ENCODE data around the gene ZMIZ2. TPM values are rescaled to one million over a fixed set of nuclear protein-coding genes. Genes with fewer than 3 reads are reported as not detected.

Gene ZMIZ2
- total and polyA plus RNA-seq, 2 of the 8 experiments (the other 6 are each of a cell fraction or from before 2014, with no cell fraction given) = 24.4 to 66.4 TPM

- Histone ChIP-seq H2BK5ac (ENCODE audit: low read depth, low read length) (no peak overlapping the region), H3K27ac (ENCODE audit: low read depth, low read length) (no peak overlapping the region), H4K91ac (replicated peaks; ENCODE audit: insufficient read length, low read length) (no peak overlapping the region), H3K14ac (ENCODE audit: insufficient read length) (no peak overlapping the region), H4K5ac (ENCODE audit: insufficient read length, low read depth, low read length) (no peak overlapping the region), H2BK12ac (ENCODE audit: low read depth, low read length) (no peak overlapping the region), H3K18ac (ENCODE audit: extremely low read depth, low read length) (no peak overlapping the region), H3K56ac (replicated peaks; ENCODE audit: insufficient read length, low read depth, low read length) (no peak overlapping the region), H3K4me3 (ENCODE audit: extremely low read depth in 1 of 4, insufficient read depth in 2 of 4, low read depth in 3 of 4, low read length in 4 of 4) (no peak overlapping the region), H3K4me2 (ENCODE audit: insufficient read depth in 1 of 2, low read depth in 2 of 2, low read length in 2 of 2) (no peak overlapping the region), H2AFZ (ENCODE audit: low read length) (no peak overlapping the region), H2BK120ac (replicated peaks; ENCODE audit: low read depth, low read length) (no peak overlapping the region), H3K9ac (replicated peaks in 1 of 4; ENCODE audit: extremely low read depth in 1 of 4, low read depth in 3 of 4, low read length in 3 of 4) (no peak overlapping the region), H3K4me1 (replicated peaks in 1 of 4; ENCODE audit: control insufficient read depth in 3 of 4, insufficient read depth in 4 of 4, low read length in 3 of 4) (no peaks in the 10 kb centered on the region), H3K27me3 (replicated peaks in 1 of 4; ENCODE audit: control insufficient read depth in 3 of 4, extremely low read depth in 1 of 4, insufficient read depth in 3 of 4, low read length in 3 of 4) (no peaks in the 10 kb centered on the region), H3K79me2 (ENCODE audit: control insufficient read depth in 1 of 2, insufficient read depth in 2 of 2, low read length in 2 of 2) (no peaks in the 10 kb centered on the region), H2AK5ac (ENCODE audit: low read depth, low read length) (no peak overlapping the region), H3K9me3 (ENCODE audit: insufficient read depth in 2 of 2, low read depth in 1 of 2, low read length in 1 of 2) (peaks cover 0 to 10% of the 10 kb centered on the region in 2 experiments; a peak in 1 of 4 replicates), H2BK15ac (ENCODE audit: low read length) (no peak overlapping the region), H3K23me2 (ENCODE audit: low read depth, low read length) (no peaks in the 10 kb centered on the region), H3K23ac (ENCODE audit: insufficient read length) (no peak overlapping the region), H4K20me1 (replicated peaks in 1 of 2; ENCODE audit: control insufficient read depth in 1 of 2, insufficient read depth in 2 of 2, low read length in 2 of 2) (no peaks in the 10 kb centered on the region), H3K79me1 (ENCODE audit: low read depth, low read length) (no peaks in the 10 kb centered on the region), H4K8ac (ENCODE audit: extremely low read depth, insufficient read depth, low read length) (no peak overlapping the region), H2BK20ac (ENCODE audit: low read length) (no peak overlapping the region), H3K36me3 (ENCODE audit: control insufficient read depth in 2 of 4, insufficient read depth in 4 of 4, low read length in 3 of 4) (no peaks in the 10 kb centered on the region), H3K4ac (replicated peaks; ENCODE audit: insufficient read length, low read depth, low read length) (no peak overlapping the region)
- no peak for TF ChIP-seq EP300 (IDR thresholded peaks at IDR 0.05; ENCODE audit: borderline replicate concordance in 1 of 2, low read depth in 2 of 2, low read length in 2 of 2)
- TF ChIP-seq TAF7 (optimal IDR thresholded peaks at IDR 0.05; ENCODE audit: borderline replicate concordance, low read depth, low read length) = no peak
- no peak for TF ChIP-seq POU5F1 (IDR thresholded peaks at IDR 0.05; ENCODE audit: low read depth, low read length)
- DNase-seq (ENCODE audit: low read depth in 1 of 2, low spot score in 2 of 2) = no peak
- no peak for FAIRE-seq
- 98% methylated on average over 3 of the region's 3 CpGs; no CpG with 5 or more reads in 1 of the 2 experiments for WGBS, 2 experiments (ENCODE audit: extremely low coverage in 1 of 2, insufficient coverage in 1 of 2, insufficient read length in 1 of 2, insufficient replicate concordance in 2 of 2, low coverage in 1 of 2, low lambda C conversion rate in 2 of 2, missing lambda C conversion rate in 1 of 2)
- ChIA-PET CTCF (ENCODE audit: partially characterized antibody) (interaction anchor here (1.0 kb wide), 1 partner anchor 64 kb away, joined by 3 read pairs; no protein-coding TSS in a partner anchor), POLR2A (ENCODE audit: partially characterized antibody) (interaction anchor here (0.8 kb wide), 1 partner anchor 33 kb away, joined by 3 read pairs; no protein-coding TSS in a partner anchor)
Measured at GRCh38 chr7:44716205-44716604, 32.4 kb upstream of the ZMIZ2 start.

Data from H1 (cell line).